Astrocyte (in vitro differentiated cells and primary cell): ENCODE data around the gene FNDC11. TPM values are rescaled to one million over a fixed set of nuclear protein-coding genes. Genes with fewer than 3 reads are reported as not detected.

Experiments used
- DNase-seq: peaks from one replicate; pipeline ENCODE4 v3.0.0-alpha.2; 2010; ENCODE audit warnings: low read depth
- FAIRE-seq: peaks from 2 replicates; lab custom pipeline; 2011; peaks lifted over from hg19 to GRCh38; lab: Jason Lieb, UNC
- H2AFZ ChIP-seq: 2 replicates; pipeline ENCODE4 v1.6.0; 2012; ENCODE audit warnings: low read depth, low read length, inconsistent platforms
- H3K27ac ChIP-seq: 2 replicates; pipeline ENCODE4 v1.5.1; 2011; ENCODE audit warnings: low read depth, low read length, inconsistent platforms
- H3K27me3 ChIP-seq: 2 replicates; pipeline ENCODE4 v1.6.0; 2011; ENCODE audit warnings: low read length, inconsistent platforms; ENCODE audit not compliant: insufficient read depth
- H3K36me3 ChIP-seq: 2 replicates; pipeline ENCODE4 v1.5.1; 2011; ENCODE audit warnings: low read length, inconsistent platforms; ENCODE audit not compliant: insufficient read depth
- H3K4me1 ChIP-seq: 2 replicates; pipeline ENCODE4 v1.5.1; 2011; ENCODE audit warnings: low read length, inconsistent platforms; ENCODE audit not compliant: insufficient read depth
- H3K4me2 ChIP-seq: 2 replicates; pipeline ENCODE4 v1.6.0; 2012; ENCODE audit warnings: low read length, inconsistent platforms
- H3K4me3 ChIP-seq: 2 replicates; pipeline ENCODE4 v1.5.1; 2011; ENCODE audit warnings: low read depth, mild to moderate bottlenecking, low read length, inconsistent platforms; ENCODE audit not compliant: insufficient read depth
- H3K79me2 ChIP-seq: 2 replicates; pipeline ENCODE4 v1.6.0; 2012; ENCODE audit warnings: mild to moderate bottlenecking, low read length, inconsistent platforms; ENCODE audit not compliant: insufficient read depth
- H3K9ac ChIP-seq: 2 replicates; pipeline ENCODE4 v1.6.0; 2012; ENCODE audit warnings: mild to moderate bottlenecking, low read length, inconsistent platforms
- H3K9me3 ChIP-seq: 2 replicates; pipeline ENCODE4 v1.5.1; 2012; ENCODE audit warnings: low read depth, mild to moderate bottlenecking, low read length, inconsistent platforms; ENCODE audit not compliant: insufficient read depth
- H4K20me1 ChIP-seq: 2 replicates; pipeline ENCODE4 v1.6.0; 2012; ENCODE audit warnings: low read length, inconsistent platforms; ENCODE audit not compliant: insufficient read depth
- H3K27ac Mint-ChIP-seq: one replicate; pipeline ENCODE4 v1.8.0; 2021; ENCODE audit warnings: mild to moderate bottlenecking, mixed read lengths; ENCODE audit not compliant: unreplicated experiment
- H3K27me3 Mint-ChIP-seq: one replicate; pipeline ENCODE4 v1.8.0; 2021; ENCODE audit warnings: low read depth, mixed read lengths; ENCODE audit not compliant: unreplicated experiment
- H3K36me3 Mint-ChIP-seq: one replicate; pipeline ENCODE4 v1.8.0; 2021; ENCODE audit warnings: low read depth, mixed read lengths; ENCODE audit not compliant: unreplicated experiment
- H3K4me1 Mint-ChIP-seq: one replicate; pipeline ENCODE4 v1.8.0; 2021; ENCODE audit warnings: low read depth, mixed read lengths; ENCODE audit not compliant: unreplicated experiment
- H3K4me3 Mint-ChIP-seq: one replicate; pipeline ENCODE4 v1.8.0; 2021; ENCODE audit warnings: mild to moderate bottlenecking, moderate library complexity, mixed read lengths; ENCODE audit not compliant: unreplicated experiment
- H3K9me3 Mint-ChIP-seq: one replicate; pipeline ENCODE4 v1.8.0; 2021; ENCODE audit warnings: mild to moderate bottlenecking, mixed read lengths; ENCODE audit not compliant: unreplicated experiment
- EZH2 ChIP-seq: IDR thresholded peaks from 2 replicates; pipeline ENCODE4 v1.6.1; 2012; ENCODE audit warnings: mild to moderate bottlenecking, low read length, inconsistent platforms; ENCODE audit not compliant: insufficient read depth
- total RNA-seq: library from RNA; stranded (reverse); gene quantifications from 2 replicates; pipeline ENCODE4 v1.2.1, GENCODE V29; 2021
- TF ChIP-seq, protein P1 (sequence below): IDR thresholded peaks from 2 replicates; pipeline ENCODE4 v1.5.1; 2011; ENCODE audit warnings: low read depth, mild to moderate bottlenecking, inconsistent platforms, low read length, moderate library complexity; ENCODE audit not compliant: insufficient read depth

Gene FNDC11
- total RNA-seq, 1 donor from 2014 or later, result 0.20 TPM

DNA sequence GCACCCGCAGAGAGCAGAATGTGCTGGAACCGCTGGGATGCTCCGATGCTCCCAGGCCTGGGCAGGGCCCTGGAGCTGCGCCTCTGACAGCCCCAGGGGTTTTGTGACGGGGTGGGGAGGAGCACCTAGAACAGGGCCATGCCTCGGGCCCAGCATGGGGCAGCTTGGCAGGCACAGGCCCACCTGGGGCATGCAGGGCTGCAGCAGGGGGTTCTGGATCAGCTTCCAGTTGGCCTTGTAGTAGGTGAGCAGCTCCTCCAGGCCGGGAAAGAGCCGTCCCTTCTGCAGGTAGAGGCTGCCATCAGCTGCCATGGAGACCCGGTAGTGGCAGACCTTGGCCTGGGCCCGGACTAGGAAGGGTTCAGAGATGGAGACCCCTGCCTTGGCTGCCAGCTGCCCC is 10.8 kb upstream of the FNDC11 start:
- no peak for DNase-seq
- H3K9ac ChIP-seq, result no peak overlapping the region
- Mint-ChIP-seq H3K27ac (no peak overlapping the region), H3K36me3 (peaks cover 2% of the 10 kb centered on the region), H3K27me3 (peaks cover 7% of the 10 kb centered on the region), H3K4me3 (no peak overlapping the region), H3K4me1 (peaks cover 3% of the 10 kb centered on the region), H3K9me3 (no peaks in the 10 kb centered on the region)
- no peak for FAIRE-seq
- H3K27me3 ChIP-seq, result no peaks in the 10 kb centered on the region
- no peaks in the 10 kb centered on the region for H3K9me3 ChIP-seq
- H2AFZ ChIP-seq, result no peak overlapping the region
- no peak overlapping the region for H3K4me3 ChIP-seq
- H3K36me3 ChIP-seq, result no peaks in the 10 kb centered on the region
- H3K27ac ChIP-seq, result no peak overlapping the region
- H3K4me1 ChIP-seq, result no peaks in the 10 kb centered on the region
- TF ChIP-seq, protein P1, sequence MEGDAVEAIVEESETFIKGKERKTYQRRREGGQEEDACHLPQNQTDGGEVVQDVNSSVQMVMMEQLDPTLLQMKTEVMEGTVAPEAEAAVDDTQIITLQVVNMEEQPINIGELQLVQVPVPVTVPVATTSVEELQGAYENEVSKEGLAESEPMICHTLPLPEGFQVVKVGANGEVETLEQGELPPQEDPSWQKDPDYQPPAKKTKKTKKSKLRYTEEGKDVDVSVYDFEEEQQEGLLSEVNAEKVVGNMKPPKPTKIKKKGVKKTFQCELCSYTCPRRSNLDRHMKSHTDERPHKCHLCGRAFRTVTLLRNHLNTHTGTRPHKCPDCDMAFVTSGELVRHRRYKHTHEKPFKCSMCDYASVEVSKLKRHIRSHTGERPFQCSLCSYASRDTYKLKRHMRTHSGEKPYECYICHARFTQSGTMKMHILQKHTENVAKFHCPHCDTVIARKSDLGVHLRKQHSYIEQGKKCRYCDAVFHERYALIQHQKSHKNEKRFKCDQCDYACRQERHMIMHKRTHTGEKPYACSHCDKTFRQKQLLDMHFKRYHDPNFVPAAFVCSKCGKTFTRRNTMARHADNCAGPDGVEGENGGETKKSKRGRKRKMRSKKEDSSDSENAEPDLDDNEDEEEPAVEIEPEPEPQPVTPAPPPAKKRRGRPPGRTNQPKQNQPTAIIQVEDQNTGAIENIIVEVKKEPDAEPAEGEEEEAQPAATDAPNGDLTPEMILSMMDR, result no peak
- no peak for TF ChIP-seq EZH2
- no peak overlapping the region for H3K4me2 ChIP-seq
- H4K20me1 ChIP-seq, result no peaks in the 10 kb centered on the region
- H3K79me2 ChIP-seq, result no peaks in the 10 kb centered on the region

DNA sequence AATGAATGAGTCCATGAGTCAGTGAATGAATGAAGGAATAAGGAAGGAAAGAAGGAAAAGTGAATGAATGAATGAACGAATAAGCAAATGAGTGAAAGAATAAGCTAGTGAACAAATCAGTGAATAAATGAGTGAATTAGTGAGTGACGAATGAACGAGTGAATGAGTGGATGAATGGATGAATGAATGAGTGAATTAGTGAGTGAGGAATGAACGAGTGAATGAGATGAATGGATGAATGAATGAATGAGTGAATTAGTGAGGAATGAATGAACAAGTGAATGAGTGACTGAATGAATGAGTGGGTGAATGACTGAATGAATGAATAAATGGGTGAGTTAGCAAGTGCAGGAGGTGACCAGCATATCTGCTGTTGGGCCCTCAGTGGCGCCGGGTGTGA is 10.2 kb upstream of the FNDC11 start:
- H2AFZ ChIP-seq, result no peak overlapping the region
- Mint-ChIP-seq H3K4me3 (no peak overlapping the region), H3K27me3 (peaks cover 7% of the 10 kb centered on the region), H3K9me3 (no peaks in the 10 kb centered on the region), H3K36me3 (peaks cover 2% of the 10 kb centered on the region), H3K27ac (no peak overlapping the region), H3K4me1 (peaks cover 3% of the 10 kb centered on the region)
- H3K79me2 ChIP-seq, result no peaks in the 10 kb centered on the region
- H3K4me2 ChIP-seq, result no peak overlapping the region
- no peaks in the 10 kb centered on the region for H3K9me3 ChIP-seq
- no peak overlapping the region for H3K4me3 ChIP-seq
- DNase-seq, result no peak
- H3K27ac ChIP-seq, result no peak overlapping the region
- no peak overlapping the region for H3K9ac ChIP-seq
- no peak for FAIRE-seq
- H3K27me3 ChIP-seq, result no peaks in the 10 kb centered on the region
- H4K20me1 ChIP-seq, result no peaks in the 10 kb centered on the region
- no peaks in the 10 kb centered on the region for H3K4me1 ChIP-seq
- H3K36me3 ChIP-seq, result no peaks in the 10 kb centered on the region
- TF ChIP-seq EZH2, result no peak
- TF ChIP-seq, protein P1, result no peak

DNA sequence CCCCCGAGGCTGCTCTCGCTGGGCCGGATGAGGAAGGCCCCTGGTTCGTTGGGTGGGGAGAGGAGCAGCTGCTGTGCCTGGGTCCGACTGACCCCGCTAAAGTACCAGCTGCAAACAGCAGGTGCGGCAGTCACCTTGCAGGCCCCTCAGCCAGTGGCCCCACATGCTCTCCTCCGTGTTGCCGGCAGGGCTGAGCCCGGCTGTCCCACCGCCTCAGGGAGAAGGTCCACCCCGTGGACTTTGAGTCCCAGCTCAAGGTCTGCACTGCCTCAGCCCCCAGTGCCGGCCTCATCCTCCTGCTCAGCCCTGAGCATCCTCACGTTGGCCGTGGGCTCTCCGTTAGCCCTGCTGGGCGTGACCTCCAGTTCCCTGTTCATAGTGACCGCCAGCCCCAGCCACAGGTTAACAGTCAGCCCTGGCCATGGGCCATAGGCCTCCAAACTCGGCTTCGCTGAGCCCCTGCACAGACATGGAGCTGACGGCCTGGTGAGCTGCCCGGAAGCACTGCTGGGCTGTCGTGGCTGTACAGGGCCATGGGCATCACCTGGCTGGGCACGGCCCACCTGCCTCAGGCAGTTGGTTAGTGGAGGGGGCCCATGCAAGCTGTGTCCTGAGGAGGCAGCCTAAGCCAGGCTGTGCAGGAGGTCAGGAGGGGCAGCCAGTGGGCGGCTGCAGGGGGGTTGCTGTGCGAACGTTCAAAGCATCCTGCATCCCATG is 9.6 kb upstream of the FNDC11 start:
- H3K36me3 Mint-ChIP-seq, result peaks cover 2% of the 10 kb centered on the region
- no peak overlapping the region for H3K27ac Mint-ChIP-seq
- Histone ChIP-seq H3K36me3 (no peaks in the 10 kb centered on the region), H3K4me3 (no peak overlapping the region), H3K27ac (no peak overlapping the region), H3K9me3 (no peaks in the 10 kb centered on the region), H3K9ac (no peak overlapping the region), H2AFZ (no peak overlapping the region), H3K27me3 (no peaks in the 10 kb centered on the region), H3K4me2 (no peak overlapping the region), H3K4me1 (no peaks in the 10 kb centered on the region), H3K79me2 (no peaks in the 10 kb centered on the region), H4K20me1 (no peaks in the 10 kb centered on the region)
- TF ChIP-seq, protein P1, result no peak
- TF ChIP-seq EZH2, result no peak
- no peaks in the 10 kb centered on the region for H3K9me3 Mint-ChIP-seq
- H3K4me1 Mint-ChIP-seq, result peaks cover 3% of the 10 kb centered on the region
- DNase-seq (no peak), FAIRE-seq (no peak)
- peaks cover 7% of the 10 kb centered on the region for H3K27me3 Mint-ChIP-seq
- H3K4me3 Mint-ChIP-seq, result no peak overlapping the region
